Measurements from ENCODE around the gene QPCTL. TPM values are rescaled to one million over a fixed set of nuclear protein-coding genes. Genes with fewer than 3 reads are reported as not detected.

Gene QPCTL
- total and polyA plus RNA-seq, 2 of the 13 experiments (the other 11 are each of a cell fraction or from before 2014, with no cell fraction given): 16.0 to 19.1 TPM

GRCh38 chr19:45717131-45717982 is 24.9 kb downstream of the QPCTL start (continued):
- TF ChIP-seq CEBPG (CRISPR knock-in tag; IDR thresholded peaks at IDR 0.05) (peak; percentile 73), ZNF891 (CRISPR knock-in tag; IDR thresholded peaks at IDR 0.05) (0 out of 2 replicates have a peak, but pooled peaks have one; percentile 50), MEIS2 (CRISPR knock-in tag; IDR thresholded peaks at IDR 0.05) (peak; percentile 43; the same call in 1 of the 2 replicates), EZH2 (conservative IDR thresholded peaks at IDR 0.05; ENCODE audit: low read depth, low read length) (no peak), KLF16 (CRISPR knock-in tag; IDR thresholded peaks at IDR 0.05) (peak in 1 of 2 experiments; percentile 76; a peak in 2 of 4 replicates), NR1H2 (CRISPR knock-in tag; IDR thresholded peaks at IDR 0.05; ENCODE audit: borderline replicate concordance, low read depth) (no peak), PHF20 (CRISPR knock-in tag; IDR thresholded peaks at IDR 0.05) (peak; percentile 78), CREM (IDR thresholded peaks at IDR 0.05) (peak; percentile 84), CREM (CRISPR knock-in tag; IDR thresholded peaks at IDR 0.05) (no peak), SAFB2 (CRISPR knock-in tag; IDR thresholded peaks at IDR 0.05; ENCODE audit: borderline replicate concordance, low read depth) (peak; percentile 85; the same call in 1 of the 2 replicates), PHF5A (CRISPR knock-in tag; IDR thresholded peaks at IDR 0.05; ENCODE audit: low read depth, unreplicated experiment) (peak; percentile 46), CBX5 (CRISPR knock-in tag; IDR thresholded peaks at IDR 0.05; ENCODE audit: borderline replicate concordance) (peak; percentile 65; the same call in 1 of the 2 replicates), HNF1A (IDR thresholded peaks at IDR 0.05; ENCODE audit: low read depth) (peak; percentile 52; the same call in 1 of the 2 replicates), HNF1A (CRISPR knock-in tag; IDR thresholded peaks at IDR 0.05; ENCODE audit: borderline replicate concordance) (peak; percentile 77; the same call in 1 of the 2 replicates), ELF4 (CRISPR knock-in tag; IDR thresholded peaks at IDR 0.05; ENCODE audit: borderline replicate concordance) (peak; percentile 50; the same call in 1 of the 2 replicates), FOXO4 (CRISPR knock-in tag; conservative IDR thresholded peaks at IDR 0.05) (no peak), NFYB (CRISPR knock-in tag; IDR thresholded peaks at IDR 0.05) (peak; percentile 87), SNAPC4 (CRISPR knock-in tag; IDR thresholded peaks at IDR 0.05) (no peak), U2AF2 (IDR thresholded peaks at IDR 0.05; ENCODE audit: low read depth, low read length) (peak; percentile 23; the same call in 1 of the 2 replicates)
